ENCODE measurements around the gene PROSER2. TPM values are rescaled to one million over a fixed set of nuclear protein-coding genes. Genes with fewer than 3 reads are reported as not detected.

Gene PROSER2
- total and polyA plus RNA-seq, 2 of the 13 experiments (the other 11 are each of a cell fraction or from before 2014, with no cell fraction given), result 6.9 to 7.7 TPM

GRCh38 chr10:11832042-11832441 lies 8.9 kb downstream of the PROSER2 start (continued):
- TF ChIP-seq, protein P1, sequence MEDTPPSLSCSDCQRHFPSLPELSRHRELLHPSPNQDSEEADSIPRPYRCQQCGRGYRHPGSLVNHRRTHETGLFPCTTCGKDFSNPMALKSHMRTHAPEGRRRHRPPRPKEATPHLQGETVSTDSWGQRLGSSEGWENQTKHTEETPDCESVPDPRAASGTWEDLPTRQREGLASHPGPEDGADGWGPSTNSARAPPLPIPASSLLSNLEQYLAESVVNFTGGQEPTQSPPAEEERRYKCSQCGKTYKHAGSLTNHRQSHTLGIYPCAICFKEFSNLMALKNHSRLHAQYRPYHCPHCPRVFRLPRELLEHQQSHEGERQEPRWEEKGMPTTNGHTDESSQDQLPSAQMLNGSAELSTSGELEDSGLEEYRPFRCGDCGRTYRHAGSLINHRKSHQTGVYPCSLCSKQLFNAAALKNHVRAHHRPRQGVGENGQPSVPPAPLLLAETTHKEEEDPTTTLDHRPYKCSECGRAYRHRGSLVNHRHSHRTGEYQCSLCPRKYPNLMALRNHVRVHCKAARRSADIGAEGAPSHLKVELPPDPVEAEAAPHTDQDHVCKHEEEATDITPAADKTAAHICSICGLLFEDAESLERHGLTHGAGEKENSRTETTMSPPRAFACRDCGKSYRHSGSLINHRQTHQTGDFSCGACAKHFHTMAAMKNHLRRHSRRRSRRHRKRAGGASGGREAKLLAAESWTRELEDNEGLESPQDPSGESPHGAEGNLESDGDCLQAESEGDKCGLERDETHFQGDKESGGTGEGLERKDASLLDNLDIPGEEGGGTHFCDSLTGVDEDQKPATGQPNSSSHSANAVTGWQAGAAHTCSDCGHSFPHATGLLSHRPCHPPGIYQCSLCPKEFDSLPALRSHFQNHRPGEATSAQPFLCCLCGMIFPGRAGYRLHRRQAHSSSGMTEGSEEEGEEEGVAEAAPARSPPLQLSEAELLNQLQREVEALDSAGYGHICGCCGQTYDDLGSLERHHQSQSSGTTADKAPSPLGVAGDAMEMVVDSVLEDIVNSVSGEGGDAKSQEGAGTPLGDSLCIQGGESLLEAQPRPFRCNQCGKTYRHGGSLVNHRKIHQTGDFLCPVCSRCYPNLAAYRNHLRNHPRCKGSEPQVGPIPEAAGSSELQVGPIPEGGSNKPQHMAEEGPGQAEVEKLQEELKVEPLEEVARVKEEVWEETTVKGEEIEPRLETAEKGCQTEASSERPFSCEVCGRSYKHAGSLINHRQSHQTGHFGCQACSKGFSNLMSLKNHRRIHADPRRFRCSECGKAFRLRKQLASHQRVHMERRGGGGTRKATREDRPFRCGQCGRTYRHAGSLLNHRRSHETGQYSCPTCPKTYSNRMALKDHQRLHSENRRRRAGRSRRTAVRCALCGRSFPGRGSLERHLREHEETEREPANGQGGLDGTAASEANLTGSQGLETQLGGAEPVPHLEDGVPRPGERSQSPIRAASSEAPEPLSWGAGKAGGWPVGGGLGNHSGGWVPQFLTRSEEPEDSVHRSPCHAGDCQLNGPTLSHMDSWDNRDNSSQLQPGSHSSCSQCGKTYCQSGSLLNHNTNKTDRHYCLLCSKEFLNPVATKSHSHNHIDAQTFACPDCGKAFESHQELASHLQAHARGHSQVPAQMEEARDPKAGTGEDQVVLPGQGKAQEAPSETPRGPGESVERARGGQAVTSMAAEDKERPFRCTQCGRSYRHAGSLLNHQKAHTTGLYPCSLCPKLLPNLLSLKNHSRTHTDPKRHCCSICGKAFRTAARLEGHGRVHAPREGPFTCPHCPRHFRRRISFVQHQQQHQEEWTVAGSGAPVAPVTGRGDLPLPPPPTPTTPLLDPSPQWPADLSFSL (CRISPR knock-in tag; IDR thresholded peaks at IDR 0.05), result no peak
- TF ChIP-seq HNF4A (CRISPR knock-in tag; IDR thresholded peaks at IDR 0.05) (peak; percentile 25; the same call in 1 of the 2 replicates), ZNF720 (CRISPR knock-in tag; IDR thresholded peaks at IDR 0.05) (no peak), RFXANK (CRISPR knock-in tag; IDR thresholded peaks at IDR 0.05) (no peak), MIER3 (CRISPR knock-in tag; IDR thresholded peaks at IDR 0.05; ENCODE audit: borderline replicate concordance) (no peak), ZSCAN20 (CRISPR knock-in tag; IDR thresholded peaks at IDR 0.05; ENCODE audit: borderline replicate concordance) (no peak), MBNL3 (CRISPR knock-in tag; conservative IDR thresholded peaks at IDR 0.05) (no peak), NCOA2 (CRISPR knock-in tag; IDR thresholded peaks at IDR 0.05) (0 out of 2 replicates have a peak, but pooled peaks have one; percentile 16), ADNP (CRISPR knock-in tag; IDR thresholded peaks at IDR 0.05) (no peak), KDM5B (CRISPR knock-in tag; IDR thresholded peaks at IDR 0.05; ENCODE audit: borderline replicate concordance) (no peak), SRSF4 (IDR thresholded peaks at IDR 0.05; ENCODE audit: low read depth, low read length, poor library complexity, severe bottlenecking) (no peak), RBM22 (optimal IDR thresholded peaks at IDR 0.05; ENCODE audit: low read length) (no peak), XBP1 (CRISPR knock-in tag; IDR thresholded peaks at IDR 0.05) (no peak), MLLT10 (CRISPR knock-in tag; IDR thresholded peaks at IDR 0.05) (no peak), ZEB1 (IDR thresholded peaks at IDR 0.05; ENCODE audit: insufficient replicate concordance, low read depth) (peak; percentile 2), RXRB (CRISPR knock-in tag; IDR thresholded peaks at IDR 0.05; ENCODE audit: borderline replicate concordance) (0 out of 2 replicates have a peak, but pooled peaks have one; percentile 2), ZNF468 (CRISPR knock-in tag; IDR thresholded peaks at IDR 0.05) (no peak)
- TF ChIP-seq, protein P2, sequence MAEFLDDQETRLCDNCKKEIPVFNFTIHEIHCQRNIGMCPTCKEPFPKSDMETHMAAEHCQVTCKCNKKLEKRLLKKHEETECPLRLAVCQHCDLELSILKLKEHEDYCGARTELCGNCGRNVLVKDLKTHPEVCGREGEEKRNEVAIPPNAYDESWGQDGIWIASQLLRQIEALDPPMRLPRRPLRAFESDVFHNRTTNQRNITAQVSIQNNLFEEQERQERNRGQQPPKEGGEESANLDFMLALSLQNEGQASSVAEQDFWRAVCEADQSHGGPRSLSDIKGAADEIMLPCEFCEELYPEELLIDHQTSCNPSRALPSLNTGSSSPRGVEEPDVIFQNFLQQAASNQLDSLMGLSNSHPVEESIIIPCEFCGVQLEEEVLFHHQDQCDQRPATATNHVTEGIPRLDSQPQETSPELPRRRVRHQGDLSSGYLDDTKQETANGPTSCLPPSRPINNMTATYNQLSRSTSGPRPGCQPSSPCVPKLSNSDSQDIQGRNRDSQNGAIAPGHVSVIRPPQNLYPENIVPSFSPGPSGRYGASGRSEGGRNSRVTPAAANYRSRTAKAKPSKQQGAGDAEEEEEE (CRISPR knock-in tag; IDR thresholded peaks at IDR 0.05; ENCODE audit: borderline replicate concordance), result no peak
- TF ChIP-seq, protein P3, sequence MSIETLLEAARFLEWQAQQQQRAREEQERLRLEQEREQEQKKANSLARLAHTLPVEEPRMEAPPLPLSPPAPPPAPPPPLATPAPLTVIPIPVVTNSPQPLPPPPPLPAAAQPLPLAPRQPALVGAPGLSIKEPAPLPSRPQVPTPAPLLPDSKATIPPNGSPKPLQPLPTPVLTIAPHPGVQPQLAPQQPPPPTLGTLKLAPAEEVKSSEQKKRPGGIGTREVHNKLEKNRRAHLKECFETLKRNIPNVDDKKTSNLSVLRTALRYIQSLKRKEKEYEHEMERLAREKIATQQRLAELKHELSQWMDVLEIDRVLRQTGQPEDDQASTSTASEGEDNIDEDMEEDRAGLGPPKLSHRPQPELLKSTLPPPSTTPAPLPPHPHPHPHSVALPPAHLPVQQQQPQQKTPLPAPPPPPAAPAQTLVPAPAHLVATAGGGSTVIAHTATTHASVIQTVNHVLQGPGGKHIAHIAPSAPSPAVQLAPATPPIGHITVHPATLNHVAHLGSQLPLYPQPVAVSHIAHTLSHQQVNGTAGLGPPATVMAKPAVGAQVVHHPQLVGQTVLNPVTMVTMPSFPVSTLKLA (IDR thresholded peaks at IDR 0.05), result no peak
- TF ChIP-seq, protein P4, sequence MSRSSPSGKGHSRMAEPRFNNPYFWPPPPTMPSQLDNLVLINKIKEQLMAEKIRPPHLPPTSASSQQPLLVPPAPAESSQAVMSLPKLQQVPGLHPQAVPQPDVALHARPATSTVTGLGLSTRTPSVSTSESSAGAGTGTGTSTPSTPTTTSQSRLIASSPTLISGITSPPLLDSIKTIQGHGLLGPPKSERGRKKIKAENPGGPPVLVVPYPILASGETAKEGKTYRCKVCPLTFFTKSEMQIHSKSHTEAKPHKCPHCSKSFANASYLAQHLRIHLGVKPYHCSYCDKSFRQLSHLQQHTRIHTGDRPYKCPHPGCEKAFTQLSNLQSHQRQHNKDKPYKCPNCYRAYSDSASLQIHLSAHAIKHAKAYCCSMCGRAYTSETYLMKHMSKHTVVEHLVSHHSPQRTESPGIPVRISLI (CRISPR knock-in tag; IDR thresholded peaks at IDR 0.05; ENCODE audit: borderline replicate concordance), result peak; percentile 43; the same call in 1 of the 2 replicates

All from HepG2 (cell line).